ENCODE measurements around the gene HMX2.
"Not testable (repeated sequence)": the region's sequence is repeated elsewhere in the genome, so short reads cannot be mapped to it uniquely, and the experiment has no call there.

HMX2 gene

DNA sequence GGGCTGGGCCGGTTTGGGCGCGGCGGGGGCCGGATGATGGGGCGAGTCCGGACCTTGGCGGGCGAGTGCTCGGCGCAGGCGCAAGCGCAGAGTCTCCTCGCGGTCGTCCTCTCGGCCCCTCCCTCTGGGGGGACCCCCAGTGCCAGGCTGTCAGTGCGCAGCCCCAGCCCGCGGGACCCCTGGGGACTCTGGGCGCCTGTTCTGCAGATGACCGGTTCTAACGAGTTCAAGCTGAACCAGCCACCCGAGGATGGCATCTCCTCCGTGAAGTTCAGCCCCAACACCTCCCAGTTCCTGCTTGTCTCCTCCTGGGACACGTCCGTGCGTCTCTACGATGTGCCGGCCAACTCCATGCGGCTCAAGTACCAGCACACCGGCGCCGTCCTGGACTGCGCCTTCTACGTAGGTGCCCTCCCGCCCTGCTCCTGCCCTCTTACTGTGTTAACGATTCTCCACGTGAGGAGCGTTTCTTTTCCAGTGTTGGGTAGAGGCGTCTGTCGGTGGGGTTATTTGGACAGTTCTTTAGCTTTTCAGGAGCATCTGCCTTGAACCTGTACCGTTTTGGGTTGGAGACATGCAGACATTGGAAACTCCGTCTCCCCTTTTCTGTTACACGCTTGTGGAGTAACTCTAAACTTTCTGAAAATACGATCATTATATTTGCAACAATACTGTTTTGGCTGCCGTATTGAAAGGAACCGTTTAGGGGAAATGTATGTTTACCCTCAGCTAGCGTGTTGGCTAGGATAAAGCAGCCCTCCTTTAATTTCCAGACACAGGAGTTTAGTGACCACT is 7.0 kb downstream of the HMX2 start:
- H3K36me3 Mint-ChIP-seq: peaks cover 18% of the 10 kb centered on the region
- no peaks in the 10 kb centered on the region for H3K9me3 Mint-ChIP-seq (ENCODE audit: low read depth)
- peak overlapping the region; percentile 90 for H3K27ac Mint-ChIP-seq
- H3K4me1 Mint-ChIP-seq (ENCODE audit: low read depth): peaks cover 68% of the 10 kb centered on the region
- peaks cover 4% of the 10 kb centered on the region for H3K27me3 Mint-ChIP-seq
- peak overlapping the region; percentile 100 for H3K4me3 Mint-ChIP-seq

DNA sequence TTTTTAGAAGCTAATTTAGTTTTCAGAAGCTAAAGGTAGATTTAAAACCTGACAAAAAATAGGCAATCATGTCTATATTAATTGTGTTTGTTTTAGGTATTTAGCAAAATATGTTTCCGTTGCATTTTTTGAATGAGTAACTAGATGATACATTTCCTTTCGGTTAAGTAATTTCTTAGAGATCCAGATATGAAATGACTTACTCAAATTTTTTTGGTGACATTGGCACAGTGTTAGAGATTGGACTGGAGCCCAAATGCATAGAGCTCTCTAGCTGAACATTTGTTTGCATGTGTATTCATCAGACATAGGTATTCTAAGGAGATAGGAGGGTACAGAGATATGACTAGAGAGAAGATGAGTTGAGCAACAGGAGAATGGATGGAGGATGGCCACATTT is 8.1 kb downstream of the HMX2 start:
- H3K4me3 Mint-ChIP-seq: peak overlapping the region; percentile 100
- H3K27ac Mint-ChIP-seq: peak overlapping the region; percentile 50
- no peaks in the 10 kb centered on the region for H3K9me3 Mint-ChIP-seq (ENCODE audit: low read depth)
- H3K36me3 Mint-ChIP-seq: peaks cover 18% of the 10 kb centered on the region
- peaks cover 2% of the 10 kb centered on the region for H3K27me3 Mint-ChIP-seq
- H3K4me1 Mint-ChIP-seq (ENCODE audit: low read depth): peaks cover 71% of the 10 kb centered on the region

DNA sequence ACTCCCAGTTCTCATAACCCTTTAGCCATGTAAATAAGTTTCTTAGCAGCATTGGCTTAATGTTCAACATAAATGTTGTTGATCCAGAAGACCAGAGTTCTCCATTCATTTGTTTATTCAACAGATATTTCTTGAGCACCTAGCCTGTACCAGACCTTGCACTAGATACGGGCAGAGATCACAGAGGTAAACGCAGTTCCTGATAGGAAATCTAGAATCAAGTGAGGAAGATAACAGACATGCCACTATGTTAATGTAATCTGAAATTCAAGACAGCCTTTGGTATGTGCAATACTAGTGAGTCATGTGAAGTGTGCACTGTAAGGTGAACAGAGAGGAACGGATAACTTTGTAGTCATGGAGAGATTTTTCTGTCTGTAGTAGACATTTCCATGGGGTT is 9.3 kb downstream of the HMX2 start:
- H3K4me1 Mint-ChIP-seq (ENCODE audit: low read depth): peaks cover 72% of the 10 kb centered on the region
- H3K27ac Mint-ChIP-seq: peak overlapping the region; percentile 28
- H3K27me3 Mint-ChIP-seq: no peaks in the 10 kb centered on the region
- peaks cover 24% of the 10 kb centered on the region for H3K36me3 Mint-ChIP-seq
- H3K9me3 Mint-ChIP-seq (ENCODE audit: low read depth): no peaks in the 10 kb centered on the region
- peak overlapping the region; percentile 60 for H3K4me3 Mint-ChIP-seq

DNA sequence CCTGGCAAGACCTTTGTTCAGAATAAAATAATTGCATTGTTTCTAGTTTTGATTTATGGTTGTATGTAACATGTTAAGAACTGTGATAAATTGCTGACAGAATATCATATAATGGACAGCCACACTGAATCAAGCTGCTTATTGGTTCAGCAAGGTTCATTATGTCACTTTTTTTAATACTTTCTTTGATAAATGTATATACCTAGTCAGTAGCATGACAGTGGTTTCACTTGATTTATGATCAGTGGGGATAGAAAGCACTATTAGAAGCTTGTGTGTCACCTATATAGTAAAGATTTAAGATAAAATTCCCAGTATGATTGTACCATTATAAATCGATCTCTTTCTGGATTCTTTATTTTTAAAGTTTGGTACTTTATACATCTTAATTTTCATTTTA is 10.7 kb downstream of the HMX2 start:
- no peaks in the 10 kb centered on the region for H3K27me3 Mint-ChIP-seq
- peaks cover 24% of the 10 kb centered on the region for H3K36me3 Mint-ChIP-seq
- H3K4me3 Mint-ChIP-seq: peak overlapping the region; percentile 60
- H3K4me1 Mint-ChIP-seq (ENCODE audit: low read depth): peaks cover 67% of the 10 kb centered on the region
- no peaks in the 10 kb centered on the region for H3K9me3 Mint-ChIP-seq (ENCODE audit: low read depth)
- H3K27ac Mint-ChIP-seq: peak overlapping the region; percentile 50

DNA sequence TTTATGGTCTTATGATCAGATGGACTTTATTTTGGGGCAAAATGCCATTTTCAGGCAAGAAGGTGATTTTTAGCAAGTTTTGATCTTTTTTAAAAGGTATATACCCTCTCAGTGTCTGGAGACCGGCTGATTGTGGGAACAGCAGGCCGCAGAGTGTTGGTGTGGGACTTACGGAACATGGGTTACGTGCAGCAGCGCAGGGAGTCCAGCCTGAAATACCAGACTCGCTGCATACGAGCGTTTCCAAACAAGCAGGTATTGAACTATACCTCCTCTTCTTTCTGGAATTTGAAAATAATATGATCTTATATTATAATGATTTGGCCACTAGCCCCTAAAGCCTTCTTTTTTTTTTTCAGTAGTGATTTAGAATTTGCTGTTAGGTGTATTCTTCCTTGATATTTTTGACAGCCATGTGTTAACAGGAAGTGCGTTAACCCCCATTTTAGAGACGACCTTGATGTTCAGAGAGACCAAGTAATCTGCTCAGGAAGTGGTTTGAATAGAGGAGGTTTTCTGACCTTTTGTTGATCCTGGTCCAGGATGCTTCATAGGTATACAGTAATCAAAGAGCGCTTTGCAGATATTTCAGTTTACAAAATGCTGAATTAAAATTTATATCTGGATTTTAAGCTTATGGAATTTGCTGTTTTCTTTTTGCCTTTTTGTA is 12.5 kb downstream of the HMX2 start:
- H3K36me3 Mint-ChIP-seq: peaks cover 26% of the 10 kb centered on the region
- peak overlapping the region; percentile 43 for H3K27ac Mint-ChIP-seq
- no peaks in the 10 kb centered on the region for H3K9me3 Mint-ChIP-seq (ENCODE audit: low read depth)
- H3K4me3 Mint-ChIP-seq: peak overlapping the region; percentile 43
- H3K4me1 Mint-ChIP-seq (ENCODE audit: low read depth): peaks cover 66% of the 10 kb centered on the region
- no peaks in the 10 kb centered on the region for H3K27me3 Mint-ChIP-seq

DNA sequence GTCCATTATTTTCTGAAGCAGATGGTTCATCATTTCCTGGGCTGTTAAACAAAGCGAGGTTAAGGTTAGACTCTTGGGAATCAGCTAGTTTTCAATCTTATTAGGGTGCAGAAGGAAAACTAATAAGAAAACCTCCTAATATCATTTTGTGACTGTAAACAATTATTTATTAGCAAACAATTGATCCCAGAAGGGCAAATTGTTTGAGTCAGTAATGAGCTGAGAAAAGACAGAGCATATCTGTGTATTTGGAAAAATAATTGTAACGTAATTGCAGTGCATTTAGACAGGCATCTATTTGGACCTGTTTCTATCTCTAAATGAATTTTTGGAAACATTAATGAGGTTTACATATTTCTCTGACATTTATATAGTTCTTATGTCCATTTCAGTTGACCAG is 16.4 kb downstream of the HMX2 start:
- no peaks in the 10 kb centered on the region for H3K27me3 Mint-ChIP-seq
- no peak overlapping the region for H3K27ac Mint-ChIP-seq
- H3K9me3 Mint-ChIP-seq (ENCODE audit: low read depth): no peaks in the 10 kb centered on the region
- peaks cover 20% of the 10 kb centered on the region for H3K36me3 Mint-ChIP-seq
- H3K4me1 Mint-ChIP-seq (ENCODE audit: low read depth): peaks cover 42% of the 10 kb centered on the region
- H3K4me3 Mint-ChIP-seq: no peak overlapping the region

DNA sequence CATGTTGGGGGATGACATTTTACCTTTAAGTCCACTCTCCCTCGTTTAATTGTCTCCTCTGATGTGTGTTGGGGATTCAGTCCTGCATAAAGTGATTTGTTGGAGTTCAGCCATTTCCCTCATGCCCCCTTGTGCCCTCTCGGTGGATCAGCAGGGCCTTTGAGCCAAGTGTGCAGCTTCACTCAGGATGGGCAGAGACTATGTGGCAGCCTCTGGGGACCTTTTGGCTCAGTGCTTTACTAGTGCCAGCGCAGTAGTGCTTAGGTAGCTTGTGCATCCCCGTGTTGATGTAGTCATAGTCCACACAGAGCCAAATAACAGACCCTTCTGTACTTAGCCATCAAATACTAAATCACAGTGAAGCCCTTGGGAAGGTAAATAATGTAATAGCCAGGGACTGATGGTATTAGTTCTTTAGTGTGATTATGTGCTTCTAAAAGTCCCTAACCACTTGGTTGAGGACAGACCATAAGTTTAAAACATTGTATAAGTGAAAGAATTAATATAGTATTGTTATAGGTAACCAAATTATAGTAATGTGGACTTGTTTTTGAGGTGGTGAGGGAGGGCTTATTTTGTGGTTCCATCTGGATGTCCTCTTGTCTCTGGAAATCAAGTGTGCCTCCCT is 17.6 kb downstream of the HMX2 start:
- H3K4me1 Mint-ChIP-seq (ENCODE audit: low read depth): peaks cover 30% of the 10 kb centered on the region
- peaks cover 21% of the 10 kb centered on the region for H3K36me3 Mint-ChIP-seq
- H3K9me3 Mint-ChIP-seq (ENCODE audit: low read depth): no peaks in the 10 kb centered on the region
- no peak overlapping the region for H3K27ac Mint-ChIP-seq
- H3K27me3 Mint-ChIP-seq: no peaks in the 10 kb centered on the region
- H3K4me3 Mint-ChIP-seq: no peak overlapping the region

DNA sequence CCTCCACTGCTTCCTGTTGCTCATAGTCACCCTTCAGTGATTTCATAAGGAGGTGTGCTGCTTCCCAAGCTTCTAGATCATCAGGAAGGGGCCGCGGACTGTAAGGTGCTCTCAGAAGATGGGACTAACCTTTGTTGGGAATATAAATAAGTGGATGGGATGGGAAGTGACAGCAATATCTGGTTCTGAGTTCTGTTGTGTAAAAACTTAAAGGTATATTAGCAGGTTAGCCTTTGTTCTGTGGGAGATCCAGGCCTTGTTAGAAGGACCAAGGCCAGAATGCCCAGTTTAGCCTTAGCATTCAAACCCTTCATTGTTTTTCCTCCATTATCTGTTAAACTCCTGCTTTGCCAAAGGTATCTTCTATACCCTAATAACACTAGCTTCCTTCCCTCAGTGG is 18.7 kb downstream of the HMX2 start:
- H3K27ac Mint-ChIP-seq: no peak overlapping the region
- no peak overlapping the region for H3K4me3 Mint-ChIP-seq
- peaks cover 25% of the 10 kb centered on the region for H3K36me3 Mint-ChIP-seq
- peaks cover 20% of the 10 kb centered on the region for H3K4me1 Mint-ChIP-seq (ENCODE audit: low read depth)
- no peaks in the 10 kb centered on the region for H3K27me3 Mint-ChIP-seq
- no peaks in the 10 kb centered on the region for H3K9me3 Mint-ChIP-seq (ENCODE audit: low read depth)

DNA sequence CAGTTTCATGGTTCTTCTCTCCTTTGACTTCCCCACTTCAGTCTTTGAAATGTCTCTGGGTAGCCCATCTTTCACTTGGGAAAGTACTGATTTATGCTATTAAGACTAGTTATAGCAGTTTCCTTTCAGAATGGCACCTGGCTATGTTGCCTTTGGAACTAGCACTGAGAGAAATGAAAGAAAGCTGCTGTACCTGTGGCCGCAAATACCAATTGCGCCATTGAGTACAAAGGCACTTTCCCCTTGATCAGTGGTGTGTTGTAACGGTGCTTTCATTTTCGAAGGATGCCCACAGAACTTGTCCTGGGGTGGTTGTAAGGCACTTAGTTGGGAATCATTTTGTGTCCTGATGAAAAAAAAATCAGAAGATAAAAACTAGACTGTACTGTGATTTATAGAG is 23.0 kb downstream of the HMX2 start:
- Mint-ChIP-seq H3K4me1 (ENCODE audit: low read depth) (peaks cover 12% of the 10 kb centered on the region), H3K36me3 (peaks cover 27% of the 10 kb centered on the region), H3K27me3 (no peaks in the 10 kb centered on the region), H3K27ac (no peak overlapping the region), H3K9me3 (ENCODE audit: low read depth) (no peaks in the 10 kb centered on the region), H3K4me3 (no peak overlapping the region)

DNA sequence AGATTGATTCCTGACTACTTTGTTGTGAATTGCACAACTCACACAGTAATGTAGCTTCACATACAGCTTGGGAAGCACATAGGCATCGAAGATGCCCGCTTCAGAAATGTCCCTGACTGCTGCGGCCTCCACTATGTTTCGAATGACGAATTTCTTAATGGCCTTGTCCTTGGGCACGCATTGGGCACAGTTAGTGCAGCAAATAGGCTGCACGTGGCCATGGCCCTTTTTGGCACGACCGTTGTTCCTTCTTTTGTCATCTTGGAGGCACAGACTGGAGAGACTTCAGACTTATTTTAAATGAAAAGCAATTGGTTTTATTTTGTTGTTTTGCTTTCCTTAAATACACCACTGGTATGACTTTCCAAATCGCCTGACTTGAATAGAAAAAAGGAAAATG is 23.7 kb downstream of the HMX2 start:
- not testable (repeated sequence) for H3K9me3 Mint-ChIP-seq (ENCODE audit: low read depth); H3K27ac Mint-ChIP-seq; H3K27me3 Mint-ChIP-seq; H3K4me1 Mint-ChIP-seq (ENCODE audit: low read depth); H3K4me3 Mint-ChIP-seq
- peaks cover 29% of the 10 kb centered on the region for H3K36me3 Mint-ChIP-seq

DNA sequence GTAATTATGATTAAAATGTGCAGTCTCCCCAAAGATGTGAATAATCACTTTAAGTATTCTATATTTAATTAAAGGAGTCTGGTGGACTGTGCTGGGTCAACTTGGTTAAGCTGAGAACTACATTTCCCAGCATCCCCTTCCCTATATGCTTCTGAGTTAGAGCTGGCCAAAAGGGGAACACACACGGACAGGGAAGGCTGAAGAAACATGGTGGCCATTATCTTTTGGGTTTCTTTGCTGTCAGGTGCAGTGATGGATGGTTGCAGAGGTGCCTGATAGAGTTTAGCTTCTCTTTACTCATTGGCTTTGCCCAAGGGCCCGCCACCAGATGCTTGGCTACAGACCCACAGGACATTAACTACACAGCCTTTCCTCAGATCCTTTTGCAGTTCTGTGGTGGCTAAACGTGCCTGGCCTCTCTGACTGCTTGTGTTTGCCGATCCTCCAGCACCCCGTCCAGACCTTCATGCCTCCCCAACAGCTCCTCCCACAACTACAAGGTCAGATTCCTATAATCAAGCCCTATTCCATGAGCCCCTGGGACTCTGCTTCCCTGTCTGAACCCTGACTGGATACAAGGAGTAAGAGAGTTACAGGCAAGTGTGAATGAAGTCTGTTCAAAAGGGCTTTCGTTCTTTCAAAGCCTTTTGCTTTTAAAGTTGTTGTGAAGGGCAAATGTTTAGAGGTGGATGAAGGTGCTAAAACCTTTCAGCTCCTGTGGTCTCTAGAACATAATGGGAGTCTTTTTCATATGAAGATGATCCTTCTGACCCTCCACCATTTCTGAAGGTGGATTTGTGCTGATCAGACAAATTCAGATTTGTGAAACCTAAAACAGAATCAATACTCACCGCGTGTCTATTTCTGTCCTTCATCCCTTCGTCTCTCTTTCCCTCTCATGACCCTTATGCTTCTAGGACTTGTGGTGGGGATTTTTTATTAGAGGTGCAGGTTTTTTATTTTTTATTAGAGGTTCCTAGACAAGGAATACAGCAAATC is 27.8 kb downstream of the HMX2 start:
- Mint-ChIP-seq H3K9me3 (ENCODE audit: low read depth) (no peaks in the 10 kb centered on the region), H3K4me1 (ENCODE audit: low read depth) (peaks cover 3% of the 10 kb centered on the region), H3K27me3 (no peaks in the 10 kb centered on the region), H3K27ac (no peak overlapping the region), H3K36me3 (peaks cover 35% of the 10 kb centered on the region), H3K4me3 (no peak overlapping the region)

DNA sequence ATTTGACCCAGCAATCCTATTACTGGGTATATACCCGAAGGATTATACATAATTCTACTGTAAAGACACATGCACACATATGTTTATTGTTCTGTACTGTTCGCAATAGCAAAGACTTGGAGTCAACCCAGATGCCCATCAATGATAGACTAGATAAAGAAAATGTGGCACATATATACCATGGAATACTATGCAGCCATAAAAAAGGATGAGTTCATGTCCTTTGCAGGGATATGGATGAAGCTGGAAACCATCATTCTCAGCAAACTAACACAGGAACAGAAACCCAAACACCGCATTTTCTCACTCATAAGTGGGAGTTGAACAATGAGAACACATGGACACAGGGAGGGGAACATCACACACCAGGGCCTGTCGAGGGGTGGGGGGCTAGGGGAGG is 30.5 kb downstream of the HMX2 start:
- peaks cover 33% of the 10 kb centered on the region for H3K36me3 Mint-ChIP-seq
- not testable (repeated sequence) for H3K9me3 Mint-ChIP-seq (ENCODE audit: low read depth); H3K4me3 Mint-ChIP-seq; H3K27ac Mint-ChIP-seq; H3K4me1 Mint-ChIP-seq (ENCODE audit: low read depth); H3K27me3 Mint-ChIP-seq

DNA sequence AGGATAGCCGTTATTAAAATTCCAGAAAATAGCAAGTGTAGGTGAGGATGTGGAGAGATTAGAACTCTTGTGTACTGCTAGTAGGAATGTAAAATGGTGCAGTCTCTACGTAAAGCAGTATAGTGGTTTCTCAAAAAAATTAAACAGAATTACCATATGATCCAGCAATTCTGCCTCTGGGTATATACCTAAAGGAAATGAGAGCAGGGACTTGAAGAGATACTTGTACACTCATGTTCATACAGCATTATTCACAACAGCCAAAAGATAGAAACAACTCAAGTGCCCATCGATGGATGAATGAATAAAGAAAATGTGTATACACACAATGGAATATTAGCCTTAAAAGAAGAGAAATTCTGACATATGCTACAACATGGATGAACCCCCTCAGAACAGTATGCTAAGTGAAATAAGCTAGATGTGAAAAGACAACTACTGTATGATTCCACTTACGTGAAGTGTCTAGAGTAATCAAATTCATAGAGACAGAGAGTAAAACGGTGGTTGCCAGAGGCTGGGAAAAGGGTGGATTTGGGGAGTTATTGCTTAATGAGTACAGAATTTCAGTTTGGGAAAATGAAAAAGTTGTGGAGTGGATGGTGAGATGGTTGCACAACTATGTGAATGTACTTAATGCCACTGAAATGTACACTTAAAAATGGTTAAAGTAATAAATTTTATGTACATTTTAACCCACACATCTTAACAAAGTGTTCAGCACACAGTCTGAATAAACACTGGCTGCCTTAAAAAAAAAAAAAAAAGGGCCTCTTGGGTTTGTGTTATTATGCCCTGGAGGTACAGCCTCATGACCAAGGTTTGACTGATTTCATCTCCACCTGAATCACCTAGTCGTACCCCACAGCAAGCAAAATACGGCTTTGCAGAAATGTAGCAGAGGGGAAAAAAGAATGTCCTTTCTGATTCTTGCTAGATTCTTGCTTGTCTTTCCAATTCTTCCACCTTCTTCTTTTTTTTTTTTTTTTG is 32.5 kb downstream of the HMX2 start:
- Mint-ChIP-seq H3K9me3 (ENCODE audit: low read depth) (peaks cover 8% of the 10 kb centered on the region), H3K4me1 (ENCODE audit: low read depth) (no peaks in the 10 kb centered on the region), H3K27ac (no peak overlapping the region), H3K36me3 (peaks cover 34% of the 10 kb centered on the region), H3K27me3 (no peaks in the 10 kb centered on the region), H3K4me3 (no peak overlapping the region)

DNA sequence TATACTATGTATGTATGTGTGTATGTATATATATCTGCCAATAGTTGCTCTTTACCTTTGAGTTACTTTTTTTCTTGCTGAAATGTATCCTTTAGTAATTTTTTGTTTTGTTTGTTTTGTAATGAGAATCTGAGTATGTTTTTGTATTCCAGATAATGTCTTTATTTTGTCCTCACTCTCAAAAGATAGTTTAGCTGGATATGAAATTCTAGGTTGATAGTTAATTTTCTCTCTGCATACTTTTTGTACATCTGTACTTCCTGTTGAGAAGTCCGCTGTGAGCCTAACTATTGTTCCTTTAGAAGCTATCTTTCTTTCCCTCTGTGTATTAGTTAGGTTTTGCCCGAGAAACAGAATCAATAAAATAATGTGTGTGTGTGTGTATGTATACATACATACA is 35.8 kb downstream of the HMX2 start:
- H3K27ac Mint-ChIP-seq: no peak overlapping the region
- no peak overlapping the region for H3K4me3 Mint-ChIP-seq
- H3K4me1 Mint-ChIP-seq (ENCODE audit: low read depth): no peaks in the 10 kb centered on the region
- peaks cover 29% of the 10 kb centered on the region for H3K36me3 Mint-ChIP-seq
- peaks cover 16% of the 10 kb centered on the region for H3K9me3 Mint-ChIP-seq (ENCODE audit: low read depth)
- no peaks in the 10 kb centered on the region for H3K27me3 Mint-ChIP-seq
